Dedifferentiated amniotic fluid mesenchymal stem cell (primary cell): ENCODE data around the gene FOXL3.
A peak's percentile ranks its signal among the peaks of the same experiment; 100 is the strongest.
"Not testable (repeated sequence)": the region's sequence is repeated elsewhere in the genome, so short reads cannot be mapped to it uniquely, and the experiment has no call there.

Experiments used
- DNase-seq: peaks from one replicate; pipeline ENCODE4 v3.0.0-alpha.2; 2016; ENCODE audit errors: extremely low spot score

FOXL3 gene

DNA sequence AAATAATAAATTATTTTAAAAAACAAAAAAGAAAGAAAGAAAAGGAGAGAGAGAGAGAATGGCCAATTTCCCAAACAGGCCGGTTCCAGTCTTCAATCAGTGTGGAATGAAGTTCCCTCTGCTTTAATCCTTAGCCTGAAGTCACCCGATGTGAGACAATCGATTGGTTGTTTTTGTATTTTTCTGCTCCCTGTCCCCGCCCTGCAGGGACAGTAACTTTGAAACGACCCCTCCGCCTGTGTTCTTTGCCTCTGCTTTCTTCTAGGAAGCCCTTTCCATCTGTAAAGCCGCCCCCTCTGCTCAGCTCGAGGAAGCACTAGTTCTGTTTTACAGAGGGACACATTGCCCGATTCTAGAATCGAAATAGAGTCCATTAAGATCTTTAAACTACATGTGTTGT, 33.4 kb downstream of the FOXL3 start:
- no peak for DNase-seq

DNA sequence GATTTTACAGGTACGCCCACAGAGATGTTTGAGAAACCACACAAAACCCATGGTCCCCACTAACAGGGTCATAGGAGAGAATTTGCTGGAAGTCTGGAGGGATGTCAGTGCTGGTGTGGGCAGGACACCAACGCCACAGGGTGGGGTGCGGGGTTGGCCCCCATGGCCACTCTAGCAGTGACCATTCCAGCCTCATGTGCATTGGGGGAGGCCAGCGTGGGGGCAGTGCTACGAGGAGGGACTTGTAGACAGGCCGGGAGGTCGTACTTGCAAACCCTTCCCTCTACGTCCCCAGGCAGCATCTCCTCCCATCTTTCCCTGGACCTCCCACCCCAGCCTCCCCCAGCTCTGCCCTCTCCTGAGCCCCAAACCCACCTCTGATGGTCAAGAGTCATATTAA, 34.0 kb downstream of the FOXL3 start:
- no peak for DNase-seq

GRCh38 chr7:325051-325798, 35.3 kb downstream of the FOXL3 start:
- DNase-seq = no peak

- DNase-seq = no peak
Measured at GRCh38 chr7:325811-326210, 35.8 kb downstream of the FOXL3 start.

DNA sequence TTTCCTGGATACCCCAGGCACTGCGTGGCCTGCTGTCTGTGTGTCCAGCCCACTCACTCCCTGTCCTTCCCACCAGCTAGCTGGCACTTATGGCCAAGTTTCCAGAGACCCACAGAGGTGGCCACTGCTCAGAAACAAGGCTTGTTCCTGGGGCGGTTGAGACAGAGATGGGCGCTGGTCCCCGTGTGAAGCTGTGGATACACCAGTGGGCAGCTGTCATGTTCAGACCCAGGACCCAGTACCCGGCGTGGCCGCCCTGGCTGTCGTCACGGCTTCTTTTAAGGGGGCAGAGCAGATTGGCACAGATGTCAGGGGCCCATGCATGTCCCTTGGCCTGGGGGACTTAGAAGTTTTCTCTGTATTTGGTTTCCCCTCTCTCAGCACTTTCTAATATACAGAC, 36.3 kb downstream of the FOXL3 start:
- no peak for DNase-seq

DNA sequence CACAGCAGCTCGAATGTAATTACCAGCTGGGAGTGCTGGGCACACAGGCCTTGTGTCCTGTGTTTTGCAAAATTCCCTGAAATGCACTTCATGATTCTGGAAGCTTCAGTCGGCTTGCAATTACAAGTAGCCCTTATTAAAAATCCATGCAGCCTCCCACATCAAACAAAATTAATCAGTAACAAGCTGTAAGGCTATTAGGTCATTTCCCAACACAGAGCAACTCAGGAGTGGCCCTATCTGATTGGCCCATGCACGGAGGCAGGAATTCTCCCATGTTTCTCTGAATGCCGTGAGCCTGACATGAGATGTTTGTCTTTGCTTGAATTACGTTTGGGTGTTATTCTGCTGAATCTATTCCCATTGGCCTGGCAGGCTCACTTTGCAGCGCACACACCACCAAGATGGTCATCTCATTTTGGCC, 36.9 kb downstream of the FOXL3 start:
- DNase-seq = no peak

DNA sequence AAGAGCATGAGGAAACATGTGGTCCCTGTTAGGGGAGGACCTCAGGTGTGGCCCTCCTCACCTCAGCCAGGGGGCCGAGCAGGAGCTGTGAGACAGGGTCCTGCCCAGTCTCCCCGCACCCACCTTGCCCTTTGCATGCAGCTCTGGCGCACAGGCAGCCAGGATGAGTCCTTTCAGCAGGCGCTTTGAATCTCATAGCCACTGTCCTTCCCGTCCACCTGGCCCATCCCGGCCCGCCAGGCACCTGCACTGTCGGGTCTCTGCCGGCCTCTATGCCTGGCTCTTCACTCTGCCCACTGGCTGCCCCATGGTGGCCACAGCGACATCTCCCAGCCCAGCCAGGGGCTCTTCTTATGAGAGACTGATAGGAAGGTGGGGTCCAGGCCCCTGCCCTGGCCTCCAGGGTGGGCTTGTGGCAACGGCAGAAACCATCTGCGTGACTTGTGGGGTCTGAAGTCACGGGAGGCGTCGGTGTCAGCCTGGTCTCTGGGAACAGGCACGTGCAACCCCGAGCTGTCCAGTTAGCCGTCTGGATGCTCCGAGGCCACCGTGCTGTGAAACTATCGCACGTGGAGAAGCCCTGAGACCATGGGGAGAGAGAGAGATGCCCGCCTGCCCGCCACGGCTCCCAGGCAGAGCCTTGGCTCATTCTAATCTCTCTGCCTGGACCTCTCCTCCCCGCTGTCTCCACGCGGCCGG, 37.4 kb downstream of the FOXL3 start:
- no peak for DNase-seq

- no peak for DNase-seq
Measured at GRCh38 chr7:327991-328702, 38.2 kb downstream of the FOXL3 start.

- DNase-seq = no peak
Measured at GRCh38 chr7:329691-330281, 39.8 kb downstream of the FOXL3 start.

GRCh38 chr7:330511-331230, 40.7 kb downstream of the FOXL3 start:
- no peak for DNase-seq

DNA sequence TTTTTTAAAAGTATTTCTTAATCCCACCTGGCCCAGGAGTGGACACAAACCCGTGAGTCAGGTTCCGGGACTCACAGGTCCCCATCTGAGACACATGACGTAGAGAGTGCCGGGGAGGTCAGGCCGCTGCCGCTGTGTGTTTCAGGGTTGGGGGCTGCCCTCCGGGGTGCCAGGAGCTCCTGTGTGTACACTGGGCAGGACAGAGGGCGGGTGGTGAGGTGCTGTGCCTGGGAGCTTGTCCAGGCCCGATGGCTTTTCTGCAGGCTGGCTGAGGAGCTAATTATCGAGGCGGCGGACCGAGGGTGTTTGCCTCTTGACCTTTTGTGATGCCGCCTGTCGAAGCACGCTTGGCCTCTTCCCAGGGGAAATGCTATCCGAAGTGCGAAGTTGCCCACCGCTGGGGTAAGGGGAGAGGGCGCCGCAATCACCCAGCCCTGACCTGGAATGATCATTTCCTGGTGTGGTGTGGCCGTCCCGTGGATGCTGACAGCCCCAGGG, 42.1 kb downstream of the FOXL3 start:
- no peak for DNase-seq

DNA sequence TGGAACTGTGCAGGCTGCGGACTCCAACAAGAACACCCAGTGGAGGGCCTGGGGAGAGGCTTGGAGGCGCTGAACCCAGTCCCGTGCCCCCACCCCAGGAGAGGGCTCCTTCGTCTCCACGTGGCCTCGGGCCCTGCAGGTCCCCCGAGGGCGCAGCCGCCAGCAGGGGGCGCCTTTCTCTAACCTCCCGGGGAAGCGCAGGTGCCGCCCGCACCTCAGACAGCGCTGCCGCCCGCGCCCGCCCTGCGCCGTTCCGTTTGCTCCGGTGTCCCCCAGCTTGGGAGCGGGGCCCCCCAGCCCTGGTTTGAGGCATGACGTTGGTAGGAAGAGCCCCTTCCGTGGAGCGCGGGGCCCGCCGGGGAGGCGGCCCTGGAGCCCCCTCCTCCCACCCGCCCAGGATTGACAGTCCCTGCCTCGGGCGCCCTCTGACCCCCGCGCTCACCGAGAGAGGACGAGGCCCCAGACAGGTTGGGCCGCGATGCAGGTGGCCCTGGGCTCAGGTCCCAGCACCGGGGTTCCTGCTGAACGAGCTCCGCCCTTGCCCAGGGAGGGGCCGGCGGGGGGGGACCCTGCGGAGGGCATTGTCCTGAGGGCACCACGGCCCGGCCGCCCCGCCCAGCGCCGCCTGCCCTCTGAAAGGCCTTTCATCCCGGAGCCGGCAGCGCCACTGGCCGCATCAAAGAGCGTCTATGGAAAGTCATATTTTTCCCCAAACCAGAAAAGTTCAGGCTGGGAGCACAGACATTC, 42.8 kb downstream of the FOXL3 start:
- DNase-seq = peak; percentile 17

DNA sequence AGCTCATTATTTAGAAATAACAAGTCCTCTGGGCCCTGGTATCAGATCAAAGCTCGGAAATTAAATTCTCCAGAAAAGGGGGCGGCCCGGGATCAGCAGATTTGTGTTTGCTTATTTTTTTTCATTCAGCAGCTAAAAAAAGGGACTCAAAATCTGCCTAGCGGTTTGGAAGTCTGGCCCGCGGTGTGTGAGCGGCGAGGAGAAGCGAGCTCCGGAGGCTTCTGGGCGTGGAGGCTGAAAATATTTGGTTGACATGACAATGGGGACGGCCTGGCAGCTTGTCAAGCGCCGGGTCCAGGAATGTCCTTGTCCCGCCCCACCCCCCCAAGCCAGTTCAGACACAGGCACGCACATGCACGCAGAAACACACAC, 43.4 kb downstream of the FOXL3 start:
- peak; percentile 16 for DNase-seq

DNA sequence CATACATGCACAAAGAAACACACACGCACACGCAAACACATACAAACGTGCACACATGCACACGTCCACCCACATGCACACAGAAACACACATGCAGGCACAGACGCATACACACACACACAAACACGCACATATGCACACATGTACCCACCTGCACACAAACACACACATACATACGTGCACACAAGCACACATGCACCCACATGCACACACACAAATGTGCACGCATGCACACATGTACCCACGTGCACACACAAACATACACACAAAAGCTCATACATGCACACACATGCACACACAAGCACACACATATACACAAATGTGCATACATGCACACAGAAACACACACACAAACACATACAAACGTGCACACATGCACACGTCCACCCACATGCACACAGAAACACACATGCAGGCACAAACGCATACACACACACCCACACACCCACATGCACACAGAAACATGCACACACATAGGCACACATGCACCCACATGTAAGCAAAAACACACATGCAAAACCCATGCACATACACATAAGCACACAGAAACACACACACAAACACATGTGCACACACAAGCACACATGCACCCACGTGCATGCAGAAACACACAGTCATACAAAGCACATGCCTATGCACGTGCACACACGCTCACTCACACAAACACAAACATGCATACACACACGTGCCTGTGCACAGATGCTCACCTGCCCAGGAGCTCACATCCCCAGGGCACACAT, 44.8 kb downstream of the FOXL3 start:
- DNase-seq = no peak

DNA sequence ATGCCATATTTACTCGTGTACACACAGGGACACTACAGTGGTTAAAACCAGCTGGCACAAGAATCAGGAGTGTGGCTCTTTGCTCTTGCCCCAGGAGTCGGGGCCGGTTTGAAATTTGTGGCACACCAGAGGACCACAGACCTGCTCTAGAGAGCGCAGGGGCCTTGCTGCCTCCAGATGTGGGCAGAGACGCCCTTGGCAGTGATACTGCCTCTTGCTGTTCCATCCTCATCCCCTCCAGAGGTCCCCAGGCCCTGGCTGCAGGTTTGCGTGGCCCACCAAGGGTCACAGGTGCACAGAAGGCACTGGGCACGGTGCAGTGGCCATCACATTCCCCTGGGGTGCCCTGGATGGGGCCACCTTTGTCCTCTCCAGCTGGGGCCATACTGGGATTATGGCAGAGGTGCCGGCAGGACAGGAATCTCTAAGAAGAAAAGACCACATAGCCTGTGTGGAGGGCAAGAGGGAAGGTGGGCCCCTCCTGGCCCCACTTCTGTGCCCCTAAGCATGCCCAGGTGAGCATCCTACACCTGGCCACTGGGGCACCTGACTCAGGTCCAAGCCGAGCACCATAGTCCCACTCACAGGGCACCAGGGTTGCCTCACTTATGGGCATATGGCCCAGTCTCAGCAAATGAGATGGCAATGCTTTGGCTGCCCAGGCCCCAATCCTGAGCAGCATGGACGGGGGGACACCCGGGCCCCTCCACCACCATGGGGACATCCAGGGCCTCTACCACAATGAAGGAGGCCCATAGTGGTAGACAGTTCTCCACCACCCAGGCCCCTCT, 45.6 kb downstream of the FOXL3 start:
- DNase-seq = no peak

- DNase-seq = not testable (repeated sequence)
Measured at GRCh38 chr7:336149-336533, 46.2 kb downstream of the FOXL3 start.

GRCh38 chr7:336810-337566, 47.0 kb downstream of the FOXL3 start:
- DNase-seq = no peak

DNA sequence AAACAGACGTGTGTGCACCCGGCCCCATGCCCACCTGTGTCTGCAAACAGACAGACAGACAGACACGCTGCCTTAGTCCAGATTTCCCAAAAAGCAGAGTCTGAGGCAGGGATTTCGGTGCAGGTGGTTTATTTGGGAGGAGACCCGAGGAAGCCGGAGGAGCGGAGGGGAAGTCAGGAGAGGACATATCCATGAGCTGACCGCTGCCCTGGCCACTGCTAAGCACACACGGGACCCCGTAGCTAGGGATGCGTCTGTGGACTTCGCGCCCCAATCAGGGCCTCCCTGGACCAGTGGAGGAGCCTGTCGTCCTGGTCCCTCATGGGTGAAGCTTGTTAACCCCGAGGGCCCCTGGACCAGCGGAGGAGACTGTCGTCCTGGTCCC, 47.6 kb downstream of the FOXL3 start:
- no peak for DNase-seq
